ENCODE data around the gene GRIK4.

GRIK4 gene

GRCh38 chr11:120931057-120931779, 419.7 kb downstream of the GRIK4 start:
- no peak for DNase-seq

- no peak for DNase-seq
Measured at GRCh38 chr11:120932305-120932915, 420.9 kb downstream of the GRIK4 start.

GRCh38 chr11:120936356-120936755, 424.8 kb downstream of the GRIK4 start:
- DNase-seq, result no peak

GRCh38 chr11:120937501-120937900, 426.0 kb downstream of the GRIK4 start:
- no peak for DNase-seq

- no peak for DNase-seq
Measured at GRCh38 chr11:120938260-120938659, 426.7 kb downstream of the GRIK4 start.

GRCh38 chr11:120940160-120940848, 428.8 kb downstream of the GRIK4 start:
- no peak for DNase-seq

- no peak for DNase-seq
Measured at GRCh38 chr11:120941000-120941399, 429.5 kb downstream of the GRIK4 start.

- DNase-seq, result no peak
Measured at GRCh38 chr11:120942701-120943100, 431.2 kb downstream of the GRIK4 start.

- DNase-seq, result no peak
Measured at GRCh38 chr11:120945042-120945441, 433.5 kb downstream of the GRIK4 start.

- no peak for DNase-seq
Measured at GRCh38 chr11:120950880-120951279, 439.3 kb downstream of the GRIK4 start.

- peak; percentile 41 to 57 for DNase-seq
Measured at GRCh38 chr11:120952461-120953434, 441.2 kb downstream of the GRIK4 start.

GRCh38 chr11:120954381-120954780, 442.8 kb downstream of the GRIK4 start:
- no peak for DNase-seq

GRCh38 chr11:120956710-120957495, 445.4 kb downstream of the GRIK4 start:
- no peak for DNase-seq

GRCh38 chr11:120958185-120958584, 446.6 kb downstream of the GRIK4 start:
- DNase-seq, result no peak

- no peak for DNase-seq
Measured at GRCh38 chr11:120959189-120959588, 447.6 kb downstream of the GRIK4 start.

- no peak for DNase-seq
Measured at GRCh38 chr11:120964857-120965256, 453.3 kb downstream of the GRIK4 start.

GRCh38 chr11:120966840-120967239, 455.3 kb downstream of the GRIK4 start:
- no peak for DNase-seq

- no peak for DNase-seq
Measured at GRCh38 chr11:120969993-120970392, 458.4 kb downstream of the GRIK4 start.

GRCh38 chr11:120971825-120972224, 460.3 kb downstream of the GRIK4 start:
- no peak for DNase-seq

- no peak for DNase-seq
Measured at GRCh38 chr11:120972621-120973020, 461.1 kb downstream of the GRIK4 start.

GRCh38 chr11:120973501-120973900, 462.0 kb downstream of the GRIK4 start:
- DNase-seq, result no peak

GRCh38 chr11:120974466-120974865, 462.9 kb downstream of the GRIK4 start:
- no peak for DNase-seq

Measured in SW 1271 (cell line).